HL-60 (cell line): ENCODE data around the gene LAMC2.

Source experiments
- CTCF ChIP-seq: IDR thresholded peaks from one replicate; pipeline ENCODE4 v1.5.1; 2011; ENCODE audit warnings: low read length, control low read depth, inconsistent platforms; ENCODE audit not compliant: insufficient read depth
- REST ChIP-seq: IDR thresholded peaks from 2 replicates; pipeline ENCODE4 v1.6.1; 2012; ENCODE audit warnings: low read depth; ENCODE audit not compliant: insufficient replicate concordance

- no peak for TF ChIP-seq CTCF
- no peak for TF ChIP-seq REST
These were observed 33.5 kb downstream of the LAMC2 start for GRCh38 chr1:183219616-183220009.
